HepG2 (cell line): ENCODE measurements around the gene ZSCAN21. TPM values are rescaled to one million over a fixed set of nuclear protein-coding genes. Genes with fewer than 3 reads are reported as not detected.

Experiments
- CBX1 ChIP-seq: IDR thresholded peaks from one replicate; pipeline ENCODE4 v1.6.1; 2016; ENCODE audit warnings: antibody characterized with exemption, low read depth
- FIP1L1 ChIP-seq: fragments of 200-400 bp; formaldehyde crosslinking; IDR thresholded peaks from 2 replicates; pipeline ENCODE4 v1.6.1; 2018; ENCODE audit warnings: low read depth, mild to moderate bottlenecking, low read length, moderate library complexity, borderline replicate concordance; ENCODE audit not compliant: insufficient read depth
- FOXA1 ChIP-seq, 2 experiments: fragments of 450-650 bp in 1 of 2; sonication (generic) in 1 of 2; formaldehyde crosslinking in 1 of 2; IDR thresholded peaks; 2 replicates each; pipeline versions ENCODE4 v1.4.0 to v1.6.1; 2016 to 2020; ENCODE audit warnings: missing genetic modification reagents in 1 of 2
- GATAD2A ChIP-seq: IDR thresholded peaks from 2 replicates; pipeline ENCODE4 v1.6.1; 2016
- GZF1 ChIP-seq: sonication (generic); formaldehyde crosslinking; IDR thresholded peaks from 2 replicates; pipeline ENCODE4 v1.5.1; 2020; ENCODE audit warnings: mild to moderate bottlenecking, missing genetic modification reagents
- JARID2 ChIP-seq: sonication (generic); formaldehyde crosslinking; IDR thresholded peaks from 2 replicates; pipeline ENCODE4 v1.8.1; 2023; ENCODE audit warnings: missing genetic modification reagents, inconsistent platforms; ENCODE audit not compliant: insufficient replicate concordance
- KMT2B ChIP-seq: IDR thresholded peaks from 2 replicates; pipeline ENCODE4 v1.6.1; 2016; ENCODE audit warnings: missing genetic modification reagents, missing compliant biosample characterization
- MEIS2 ChIP-seq: sonication (generic); formaldehyde crosslinking; IDR thresholded peaks from 2 replicates; pipeline ENCODE4 v1.9.0; 2021; ENCODE audit warnings: mild to moderate bottlenecking, missing genetic modification reagents
- PLRG1 ChIP-seq: fragments of 450-650 bp; conservative IDR thresholded peaks from 2 replicates; pipeline ENCODE4 v1.6.1; 2016
- PRPF4 ChIP-seq: fragments of 200-400 bp; formaldehyde crosslinking; IDR thresholded peaks from 2 replicates; pipeline ENCODE4 v1.6.1; 2016; ENCODE audit warnings: low read length, low read depth; ENCODE audit not compliant: poor library complexity, severe bottlenecking
- SATB2 ChIP-seq: sonication (generic); formaldehyde crosslinking; IDR thresholded peaks from 2 replicates; pipeline ENCODE4 v1.5.0; 2020; ENCODE audit warnings: missing genetic modification reagents
- SOX13 ChIP-seq, 3 experiments: fragments of 450-650 bp in 1 of 3; sonication (generic) in 1 of 3; formaldehyde crosslinking in 1 of 3; IDR thresholded peaks in 2 of 3; conservative IDR thresholded peaks in 1 of 3; 2 replicates each; pipeline versions ENCODE4 v1.5.0 to v1.6.1; 2016 to 2020; ENCODE audit warnings: antibody characterized with exemption in 1 of 3, mild to moderate bottlenecking in 1 of 3, missing compliant biosample characterization in 1 of 3, missing genetic modification reagents in 1 of 3, moderate library complexity in 1 of 3
- TBL1XR1 ChIP-seq: fragments of 150-350 bp; IDR thresholded peaks from 2 replicates; pipeline ENCODE4 v1.6.1; 2014; ENCODE audit warnings: borderline replicate concordance, low read length; ENCODE audit not compliant: partially characterized antibody
- ZFP36L1 ChIP-seq: sonication (generic); formaldehyde crosslinking; IDR thresholded peaks from 2 replicates; pipeline ENCODE4 v1.8.0; 2022; ENCODE audit warnings: mild to moderate bottlenecking, missing genetic modification reagents, moderate library complexity
- ZNF260 ChIP-seq: sonication (generic); formaldehyde crosslinking; IDR thresholded peaks from 2 replicates; pipeline ENCODE4 v1.4.0; 2020; ENCODE audit warnings: missing genetic modification reagents, low read depth, mild to moderate bottlenecking, borderline replicate concordance
- ZNF430 ChIP-seq: sonication (generic); formaldehyde crosslinking; IDR thresholded peaks from 2 replicates; pipeline ENCODE4 v1.9.0; 2021; ENCODE audit warnings: mild to moderate bottlenecking, missing genetic modification reagents
- ZSCAN20 ChIP-seq: sonication (generic); formaldehyde crosslinking; IDR thresholded peaks from 2 replicates; pipeline ENCODE4 v1.4.0; 2020; ENCODE audit warnings: missing genetic modification reagents, mild to moderate bottlenecking, borderline replicate concordance
- polyA plus RNA-seq, 8 experiments: library from polyadenylated mRNA; depleted of rRNA in 3 of 8; stranded (reverse) in 7 of 8; unstranded in 1 of 8; fragments of >200 nt; fragmentation: Illumina TruSeq in 4 of 8; extraction: Trizol in 4 of 8; gene quantifications; 2 replicates each; pipeline versions ENCODE4 v1.2.1 to v1.2.3, GENCODE V29; 2011 to 2016; ENCODE audit warnings: low read depth in 4 of 8, missing spikeins in 1 of 8, mixed read lengths in 1 of 8; ENCODE audit not compliant: insufficient read depth in 1 of 8
- total RNA-seq, 5 experiments: library from RNA; depleted of rRNA; stranded (reverse); fragments of >200 nt; fragmentation: Illumina TruSeq; extraction: Trizol; gene quantifications; 2 replicates each; pipeline ENCODE4 v1.2.3, GENCODE V29; 2016; ENCODE audit warnings: low read depth in 1 of 5
- TF ChIP-seq, protein P1 (sequence below): sonication (generic); formaldehyde crosslinking; IDR thresholded peaks from 2 replicates; pipeline ENCODE4 v1.8.1; 2023; ENCODE audit warnings: mild to moderate bottlenecking, moderate library complexity, missing genetic modification reagents
- TF ChIP-seq, protein P2 (sequence below): IDR thresholded peaks from 2 replicates; pipeline ENCODE4 v1.6.1; 2012; ENCODE audit warnings: low read depth, low read length, improper control_type of control experiment
- TF ChIP-seq, protein P3 (sequence below): sonication (generic); formaldehyde crosslinking; IDR thresholded peaks from 2 replicates; pipeline ENCODE4 v1.4.0; 2020; ENCODE audit warnings: missing genetic modification reagents
- TF ChIP-seq, protein P4 (sequence below): sonication (generic); formaldehyde crosslinking; IDR thresholded peaks from 2 replicates; pipeline ENCODE4 v1.5.1; 2020; ENCODE audit warnings: mild to moderate bottlenecking, missing genetic modification reagents

The ZSCAN21 gene
- total and polyA plus RNA-seq, 2 of the 13 experiments (the other 11 are each of a cell fraction or from before 2014, with no cell fraction given) = 7.0 to 10.0 TPM

DNA sequence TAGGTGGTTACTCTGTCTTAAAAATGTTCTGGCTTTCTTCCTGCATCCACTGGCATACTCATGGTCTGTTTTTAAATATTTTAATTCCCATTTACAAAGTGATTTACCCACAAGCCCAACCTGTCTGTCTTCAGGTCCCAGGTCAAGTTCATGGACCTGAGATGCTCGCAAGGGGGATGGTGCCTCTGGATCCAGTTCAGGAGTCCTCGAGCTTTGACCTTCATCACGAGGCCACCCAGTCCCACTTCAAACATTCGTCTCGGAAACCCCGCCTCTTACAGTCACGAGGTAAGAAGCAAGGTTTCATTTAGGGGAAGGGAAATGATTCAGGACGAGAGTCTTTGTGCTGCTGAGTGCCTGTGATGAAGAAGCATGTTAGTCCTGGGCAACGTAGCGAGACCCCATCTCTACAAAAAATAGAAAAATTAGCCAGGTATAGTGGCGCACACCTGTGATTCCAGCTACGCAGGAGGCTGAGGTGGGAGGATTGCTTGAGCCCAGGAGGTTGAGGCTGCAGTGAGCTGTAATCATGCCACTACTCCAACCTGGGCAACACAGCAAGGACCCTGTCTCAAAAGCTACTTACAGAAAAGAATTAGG lies 25.5 kb upstream of the ZSCAN21 start (continued):
- no peak for TF ChIP-seq ZNF430 (CRISPR knock-in tag)
- TF ChIP-seq TBL1XR1 = peak; percentile 82
- TF ChIP-seq, protein P1, sequence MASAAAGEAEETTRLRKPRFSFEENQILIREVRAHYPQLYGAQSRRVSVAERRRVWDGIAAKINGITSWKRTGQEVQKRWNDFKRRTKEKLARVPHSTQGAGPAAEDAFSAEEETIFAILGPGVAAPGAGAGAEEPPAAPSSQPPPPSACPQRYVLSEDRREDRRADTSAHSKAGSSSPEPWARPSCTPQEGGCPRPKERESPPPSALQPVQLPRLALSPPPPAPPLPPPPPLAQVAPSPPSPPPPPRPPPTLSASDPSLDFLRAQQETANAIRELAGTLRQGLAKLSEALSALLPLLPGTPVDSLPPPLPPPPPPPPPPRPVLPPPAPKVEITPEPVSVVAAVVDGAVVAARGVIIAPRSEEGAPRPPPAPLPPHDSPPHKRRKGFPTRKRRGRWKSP (CRISPR knock-in tag) = peak; percentile 39; the same call in 1 of the 2 replicates
- TF ChIP-seq PLRG1 = no peak
- TF ChIP-seq JARID2 = no peak
- TF ChIP-seq ZNF260 = no peak
- no peak for TF ChIP-seq SATB2
- 0 out of 2 replicates have a peak, but pooled peaks have one; percentile 28 for TF ChIP-seq SOX13 (IDR thresholded peaks at IDR 0.05)
- TF ChIP-seq SOX13 (CRISPR knock-in tag; conservative IDR thresholded peaks at IDR 0.05 in 1 of 2, IDR thresholded peaks at IDR 0.05 in 1 of 2) = peak in 1 of 2 experiments; percentile 72; a peak in 2 of 4 replicates
- TF ChIP-seq, protein P2, sequence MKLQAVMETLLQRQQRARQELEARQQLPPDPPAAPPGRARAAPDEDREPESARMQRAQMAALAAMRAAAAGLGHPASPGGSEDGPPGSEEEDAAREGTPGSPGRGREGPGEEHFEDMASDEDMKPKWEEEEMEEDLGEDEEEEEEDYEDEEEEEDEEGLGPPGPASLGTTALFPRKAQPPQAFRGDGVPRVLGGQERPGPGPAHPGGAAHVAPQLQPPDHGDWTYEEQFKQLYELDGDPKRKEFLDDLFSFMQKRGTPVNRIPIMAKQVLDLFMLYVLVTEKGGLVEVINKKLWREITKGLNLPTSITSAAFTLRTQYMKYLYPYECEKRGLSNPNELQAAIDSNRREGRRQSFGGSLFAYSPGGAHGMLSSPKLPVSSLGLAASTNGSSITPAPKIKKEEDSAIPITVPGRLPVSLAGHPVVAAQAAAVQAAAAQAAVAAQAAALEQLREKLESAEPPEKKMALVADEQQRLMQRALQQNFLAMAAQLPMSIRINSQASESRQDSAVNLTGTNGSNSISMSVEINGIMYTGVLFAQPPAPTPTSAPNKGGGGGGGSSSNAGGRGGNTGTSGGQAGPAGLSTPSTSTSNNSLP = no peak
- peak; percentile 27; the same call in 1 of the 2 replicates for TF ChIP-seq KMT2B (CRISPR knock-in tag)
- no peak for TF ChIP-seq MEIS2 (CRISPR knock-in tag)
- no peak for TF ChIP-seq GZF1
- TF ChIP-seq, protein P3, sequence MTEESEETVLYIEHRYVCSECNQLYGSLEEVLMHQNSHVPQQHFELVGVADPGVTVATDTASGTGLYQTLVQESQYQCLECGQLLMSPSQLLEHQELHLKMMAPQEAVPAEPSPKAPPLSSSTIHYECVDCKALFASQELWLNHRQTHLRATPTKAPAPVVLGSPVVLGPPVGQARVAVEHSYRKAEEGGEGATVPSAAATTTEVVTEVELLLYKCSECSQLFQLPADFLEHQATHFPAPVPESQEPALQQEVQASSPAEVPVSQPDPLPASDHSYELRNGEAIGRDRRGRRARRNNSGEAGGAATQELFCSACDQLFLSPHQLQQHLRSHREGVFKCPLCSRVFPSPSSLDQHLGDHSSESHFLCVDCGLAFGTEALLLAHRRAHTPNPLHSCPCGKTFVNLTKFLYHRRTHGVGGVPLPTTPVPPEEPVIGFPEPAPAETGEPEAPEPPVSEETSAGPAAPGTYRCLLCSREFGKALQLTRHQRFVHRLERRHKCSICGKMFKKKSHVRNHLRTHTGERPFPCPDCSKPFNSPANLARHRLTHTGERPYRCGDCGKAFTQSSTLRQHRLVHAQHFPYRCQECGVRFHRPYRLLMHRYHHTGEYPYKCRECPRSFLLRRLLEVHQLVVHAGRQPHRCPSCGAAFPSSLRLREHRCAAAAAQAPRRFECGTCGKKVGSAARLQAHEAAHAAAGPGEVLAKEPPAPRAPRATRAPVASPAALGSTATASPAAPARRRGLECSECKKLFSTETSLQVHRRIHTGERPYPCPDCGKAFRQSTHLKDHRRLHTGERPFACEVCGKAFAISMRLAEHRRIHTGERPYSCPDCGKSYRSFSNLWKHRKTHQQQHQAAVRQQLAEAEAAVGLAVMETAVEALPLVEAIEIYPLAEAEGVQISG (CRISPR knock-in tag) = peak; percentile 84
- peak; percentile 76 for TF ChIP-seq GATAD2A (CRISPR knock-in tag)
- no peak for TF ChIP-seq FOXA1 (IDR thresholded peaks at IDR 0.05)
- no peak for TF ChIP-seq FOXA1 (CRISPR knock-in tag; IDR thresholded peaks at IDR 0.05)
- TF ChIP-seq ZSCAN20 (CRISPR knock-in tag) = no peak
- no peak for TF ChIP-seq CBX1
- TF ChIP-seq FIP1L1 = no peak
- no peak for TF ChIP-seq ZFP36L1 (CRISPR knock-in tag)
- TF ChIP-seq, protein P4, sequence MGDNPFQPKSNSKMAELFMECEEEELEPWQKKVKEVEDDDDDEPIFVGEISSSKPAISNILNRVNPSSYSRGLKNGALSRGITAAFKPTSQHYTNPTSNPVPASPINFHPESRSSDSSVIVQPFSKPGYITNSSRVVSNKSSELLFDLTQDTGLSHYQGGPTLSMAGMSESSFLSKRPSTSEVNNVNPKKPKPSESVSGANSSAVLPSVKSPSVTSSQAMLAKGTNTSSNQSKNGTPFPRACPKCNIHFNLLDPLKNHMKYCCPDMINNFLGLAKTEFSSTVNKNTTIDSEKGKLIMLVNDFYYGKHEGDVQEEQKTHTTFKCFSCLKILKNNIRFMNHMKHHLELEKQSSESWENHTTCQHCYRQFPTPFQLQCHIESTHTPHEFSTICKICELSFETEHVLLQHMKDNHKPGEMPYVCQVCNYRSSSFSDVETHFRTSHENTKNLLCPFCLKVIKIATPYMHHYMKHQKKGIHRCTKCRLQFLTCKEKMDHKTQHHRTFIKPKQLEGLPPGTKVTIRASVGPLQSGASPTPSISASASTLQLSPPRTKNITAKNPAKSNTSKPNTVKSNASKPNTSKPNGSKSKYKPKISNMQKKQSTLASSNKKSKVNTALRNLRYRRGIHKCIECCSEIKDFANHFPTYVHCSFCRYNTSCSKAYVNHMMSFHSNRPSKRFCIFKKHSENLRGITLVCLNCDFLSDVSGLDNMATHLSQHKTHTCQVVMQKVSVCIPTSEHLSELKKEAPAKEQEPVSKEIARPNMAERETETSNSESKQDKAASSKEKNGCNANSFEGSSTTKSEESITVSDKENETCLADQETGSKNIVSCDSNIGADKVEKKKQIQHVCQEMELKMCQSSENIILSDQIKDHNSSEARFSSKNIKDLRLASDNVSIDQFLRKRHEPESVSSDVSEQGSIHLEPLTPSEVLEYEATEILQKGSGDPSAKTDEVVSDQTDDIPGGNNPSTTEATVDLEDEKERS (CRISPR knock-in tag) = peak; percentile 41; the same call in 1 of the 2 replicates
- TF ChIP-seq PRPF4 = no peak
